ENCODE results near the gene OBI1.
A peak's percentile ranks its signal among the peaks of the same experiment; 100 is the strongest.

The OBI1 gene

GRCh38 chr13:78658630-78659449 is at the start of gene OBI1:
OBI1 (minus strand) TSS chr13:78659155; CDS start chr13:78659120, 35 bp downstream.
- peak; percentile 96 for DNase-seq

GRCh38 chr13:78701383-78701782 is 42.4 kb upstream of the OBI1 start:
- DNase-seq = no peak

GRCh38 chr13:78700121-78700910 is 41.4 kb upstream of the OBI1 start:
- DNase-seq = peak; percentile 18

DNA sequence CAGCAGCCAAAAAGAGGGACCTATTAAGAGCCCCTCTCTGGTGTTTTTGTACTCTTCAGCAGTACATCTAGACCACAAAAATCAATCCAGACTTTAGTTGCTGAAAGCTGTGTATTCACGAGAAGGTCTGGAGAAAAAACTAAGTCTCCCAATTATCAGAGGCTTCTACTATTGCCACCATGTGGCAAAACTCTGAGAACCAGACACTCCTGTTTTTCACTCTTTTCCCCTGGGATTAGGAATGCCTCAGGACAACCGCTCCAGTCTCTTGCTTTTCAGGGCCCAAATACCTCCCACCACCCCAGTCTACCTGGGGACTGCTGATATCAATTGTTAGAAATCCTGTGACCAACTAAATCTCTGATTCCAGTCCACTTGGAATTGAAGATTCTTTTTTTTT is 30.1 kb upstream of the OBI1 start:
- peak; percentile 13 for DNase-seq

- peak; percentile 90 for DNase-seq
Observed at GRCh38 chr13:78686461-78686860, 27.5 kb upstream of the OBI1 start.

- no peak for DNase-seq
Observed at GRCh38 chr13:78680576-78681350, 21.8 kb upstream of the OBI1 start.

- no peak for DNase-seq
Observed at GRCh38 chr13:78680115-78680561, 21.2 kb upstream of the OBI1 start.

DNA sequence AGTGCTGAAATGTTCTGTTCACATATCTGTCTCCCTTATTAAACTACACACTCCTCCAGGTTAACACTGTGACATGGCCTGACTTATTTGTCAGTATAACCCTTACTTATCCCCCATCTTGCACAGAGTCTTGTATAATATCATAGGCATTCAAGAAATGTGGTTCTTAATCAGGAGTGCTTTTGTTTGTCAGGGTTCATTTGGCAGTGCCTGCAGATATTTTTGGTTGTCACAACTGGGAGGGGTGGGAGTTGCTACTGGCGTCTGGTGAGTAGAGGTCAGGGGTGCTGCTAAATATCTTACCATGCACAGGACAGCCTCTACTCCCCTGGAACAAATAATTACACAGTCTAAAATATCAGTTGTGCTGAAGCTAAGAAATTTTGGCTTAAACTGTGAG is 20.4 kb upstream of the OBI1 start:
- DNase-seq = no peak

DNA sequence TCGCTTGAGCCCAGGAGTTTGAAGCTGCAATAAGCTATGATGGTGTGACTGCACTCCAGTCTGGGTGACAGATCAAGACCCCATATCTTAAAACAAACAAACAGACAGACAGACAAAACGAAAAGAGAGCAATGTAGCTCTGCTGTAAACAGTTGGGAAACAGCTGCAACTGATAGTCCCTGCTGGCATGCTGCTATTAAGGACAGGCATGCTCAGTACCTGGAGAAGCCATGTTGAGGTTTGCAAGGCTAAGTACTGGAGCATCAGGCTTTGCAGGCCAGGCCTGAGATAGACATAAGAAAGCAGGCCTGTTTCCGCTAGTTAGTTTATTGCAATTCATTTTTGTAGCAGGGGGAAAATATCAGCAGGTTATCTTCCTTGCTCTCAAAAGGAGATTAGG is 16.2 kb upstream of the OBI1 start:
- no peak for DNase-seq

DNA sequence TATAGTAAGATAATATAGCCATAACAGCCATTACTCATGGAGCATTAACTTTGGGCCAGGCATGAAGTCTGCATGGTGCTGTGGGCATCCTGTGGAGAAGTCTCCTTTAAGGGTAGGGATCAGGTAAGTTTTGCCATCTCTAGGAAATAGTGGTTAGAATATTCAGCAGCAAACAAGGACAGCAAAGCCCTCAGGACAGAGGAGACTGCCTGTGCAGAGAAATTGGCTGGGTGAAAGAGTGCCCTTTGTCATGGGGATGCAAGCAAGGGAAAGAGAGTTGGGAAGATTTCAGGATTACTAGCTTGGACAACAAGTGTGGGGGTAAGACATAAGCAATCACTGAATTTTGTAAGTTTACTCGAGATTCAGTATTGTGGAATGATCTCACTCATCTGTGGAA is 15.7 kb upstream of the OBI1 start:
- no peak for DNase-seq

DNA sequence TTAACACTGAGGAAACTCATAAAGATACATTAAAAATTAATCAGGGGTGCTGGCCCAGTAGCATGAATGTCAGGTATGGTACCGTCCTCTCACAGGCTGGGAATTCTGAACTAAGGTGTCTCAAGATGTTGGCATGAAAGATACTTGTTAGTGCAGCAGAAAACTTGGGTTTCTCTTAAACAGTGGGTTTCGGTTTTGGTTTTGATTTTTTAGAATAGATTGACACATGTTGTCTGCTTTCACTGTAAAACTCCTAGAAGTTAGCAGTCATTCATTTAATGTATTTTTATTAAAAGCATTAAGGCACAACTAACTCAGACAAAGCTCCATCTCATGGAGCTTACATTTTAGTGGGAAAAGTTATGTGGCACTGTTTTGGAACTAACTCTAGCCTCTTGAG is 3.5 kb upstream of the OBI1 start:
- no peak for DNase-seq

- DNase-seq = no peak
Observed at GRCh38 chr13:78660495-78660857, 1.5 kb upstream of the OBI1 start.

DNA sequence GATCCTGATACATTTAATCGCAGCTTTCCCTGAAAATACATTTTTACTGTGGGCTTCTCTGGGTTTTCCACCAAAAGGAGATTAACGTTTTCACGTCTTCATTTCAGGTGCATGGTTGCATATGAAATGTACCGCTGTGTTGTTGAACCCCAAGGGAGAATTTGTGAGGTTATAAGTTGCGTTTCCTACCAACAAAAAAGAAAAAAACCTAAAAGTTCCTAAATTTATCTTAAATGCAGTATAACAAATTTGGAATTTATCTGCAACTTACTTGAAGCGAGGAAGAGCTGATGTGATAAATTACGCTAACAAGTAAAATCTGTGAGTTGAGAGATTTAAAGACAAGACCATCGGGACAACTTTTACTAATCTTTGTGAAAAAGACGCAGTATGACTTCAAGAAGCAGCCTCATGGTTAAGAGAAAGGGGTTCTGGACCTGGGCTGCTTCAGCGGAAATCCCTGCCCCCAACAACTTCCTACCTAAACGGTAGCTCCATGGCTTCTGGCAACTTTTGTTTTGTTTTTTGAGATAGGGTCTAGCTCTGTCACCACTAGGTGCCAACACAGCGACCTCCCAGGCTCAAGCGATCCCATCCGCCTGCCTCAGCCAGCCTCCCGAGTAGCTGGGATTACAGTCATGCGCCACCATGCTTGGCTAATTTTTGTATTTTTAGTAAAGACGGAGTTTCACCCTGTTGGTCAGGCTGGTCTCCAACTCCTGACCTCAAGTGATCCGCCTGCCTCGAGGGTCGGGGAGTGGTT is 958 bp upstream of the OBI1 start:
- peak; percentile 61 for DNase-seq

DNA sequence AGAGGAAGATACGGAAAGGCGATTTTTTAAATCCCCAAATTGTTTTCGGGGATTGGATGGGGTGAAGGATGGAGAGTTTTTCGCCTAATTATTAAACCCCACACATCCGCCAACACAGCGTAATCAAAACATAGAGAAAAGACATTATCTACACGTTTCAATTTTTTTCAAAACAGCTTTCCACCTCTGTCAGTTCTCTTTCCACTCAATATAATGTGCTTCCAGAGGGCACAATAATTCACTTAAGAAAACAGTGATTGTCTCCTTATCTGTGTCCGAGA is 435 bp upstream of the OBI1 start:
- peak; percentile 28 for DNase-seq

DNA sequence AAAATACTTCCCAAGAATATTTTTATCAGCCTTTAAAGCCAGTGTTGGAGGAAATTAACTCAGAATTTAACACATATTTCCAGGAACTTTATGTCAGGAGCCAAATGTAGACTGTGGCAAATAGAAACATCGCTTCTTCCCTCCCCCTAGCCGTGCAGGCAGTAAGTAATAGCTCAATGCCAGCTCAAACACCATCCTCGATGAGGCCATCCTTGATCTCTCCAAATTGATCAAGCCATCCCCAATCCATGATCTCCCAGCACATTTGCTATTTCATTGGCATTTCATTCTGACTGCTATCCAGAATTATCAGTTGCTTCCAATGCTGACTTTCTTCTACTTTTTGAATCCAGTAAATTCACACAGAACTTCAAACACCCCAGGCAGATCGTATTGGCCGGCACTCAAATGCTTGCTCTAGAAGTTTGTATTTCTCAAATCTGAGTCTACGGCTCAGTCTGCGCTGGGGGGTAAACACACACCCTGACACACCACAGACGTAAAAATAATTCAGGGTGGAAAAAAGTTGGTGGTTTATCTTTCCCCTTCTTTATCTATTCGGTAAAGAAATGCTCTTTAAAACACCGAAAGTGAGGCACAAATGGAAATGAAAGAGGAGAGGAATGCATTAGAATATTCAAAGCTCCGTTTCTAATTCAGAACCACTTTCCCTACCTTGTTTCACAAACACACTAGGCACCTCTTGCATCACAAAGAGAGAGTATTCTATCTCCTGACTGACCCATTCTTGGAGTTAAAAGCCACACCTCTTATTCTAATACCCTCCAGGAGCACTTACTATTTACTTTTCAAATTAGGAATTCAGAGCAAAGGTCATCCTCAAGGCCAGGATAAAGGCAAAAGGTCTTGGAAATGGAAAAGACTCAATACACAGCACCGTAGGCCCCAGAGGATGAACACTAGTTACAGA is 991 bp downstream of the OBI1 start:
- DNase-seq = peak; percentile 26

- no peak for DNase-seq
Observed at GRCh38 chr13:78655906-78656305, 3.0 kb downstream of the OBI1 start.

DNA sequence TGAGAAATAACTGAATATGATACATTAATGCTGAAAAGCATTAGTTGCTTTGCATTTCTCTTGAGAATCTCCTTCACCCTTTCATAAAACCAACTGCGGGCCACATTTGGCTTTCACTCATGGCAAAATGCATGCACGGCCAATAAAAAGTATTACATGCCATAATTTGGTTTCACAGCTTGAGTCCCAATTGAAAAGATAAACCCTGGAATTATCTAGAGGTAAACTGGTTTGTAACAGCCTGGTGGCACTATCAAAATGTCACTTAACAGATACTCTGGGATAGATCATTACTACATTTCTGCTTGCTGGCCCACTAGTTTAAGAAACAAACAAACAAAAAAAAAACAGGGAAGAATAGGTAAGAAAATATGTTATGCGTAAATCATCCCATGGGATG is 3.9 kb downstream of the OBI1 start:
- no peak for DNase-seq

GRCh38 chr13:78652651-78653050 is 6.3 kb downstream of the OBI1 start:
- no peak for DNase-seq

DNA sequence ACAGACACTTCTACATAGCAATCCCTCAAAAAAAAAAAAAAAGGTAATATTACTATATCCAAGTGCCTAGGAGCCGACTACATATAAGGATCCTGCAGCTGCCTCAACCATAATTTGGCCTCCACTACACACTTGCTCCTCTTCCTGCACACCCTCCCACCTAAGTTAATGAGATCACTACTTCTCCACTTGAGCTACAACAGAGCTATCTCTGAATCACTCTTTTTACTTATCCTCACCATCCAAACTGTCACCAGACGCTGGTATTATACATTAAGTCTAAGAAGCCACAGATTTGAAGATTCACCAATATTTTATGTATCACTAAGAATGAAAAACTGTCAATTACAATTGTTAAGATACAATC is 8.3 kb downstream of the OBI1 start:
- DNase-seq = no peak

DNA sequence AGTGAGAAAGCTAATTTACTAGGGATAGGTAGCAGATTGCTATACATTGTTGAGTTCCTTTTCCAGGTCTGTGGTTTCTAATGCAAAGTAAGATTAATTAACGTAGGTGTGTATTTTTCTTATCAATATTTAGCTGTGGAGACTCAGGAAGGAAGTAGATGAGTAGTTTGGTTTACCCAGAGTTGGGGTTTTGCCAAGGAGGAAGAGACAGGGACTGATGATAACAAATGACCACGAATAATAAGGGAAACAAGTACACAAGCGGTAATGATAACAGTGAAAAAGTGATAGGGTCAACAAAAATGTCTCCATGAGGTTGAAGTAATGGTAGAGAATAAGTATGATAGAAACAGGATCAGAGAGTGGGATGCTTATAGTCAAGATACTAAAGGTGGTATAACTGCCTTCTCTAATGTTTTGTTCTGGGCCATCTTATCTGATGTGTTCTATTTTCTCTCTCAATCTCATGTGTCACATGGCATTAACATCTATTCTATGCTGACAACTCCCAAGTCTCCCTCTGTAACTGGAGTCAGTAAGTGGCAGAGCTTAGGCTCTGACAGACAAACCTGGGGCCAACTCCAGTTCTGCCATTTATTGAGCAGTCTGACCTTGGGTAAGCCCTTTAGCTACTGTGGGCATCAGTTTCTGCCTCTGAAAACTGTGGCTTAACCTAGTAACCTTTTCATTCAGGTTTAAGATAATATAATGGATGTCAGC is 8.8 kb downstream of the OBI1 start:
- DNase-seq = peak; percentile 75

- DNase-seq = peak; percentile 90
Observed at GRCh38 chr13:78647109-78647678, 11.8 kb downstream of the OBI1 start.

All from hematopoietic multipotent progenitor cell treated with erythropoietin and hydrocortisone succinate and interleukin-3 and kit ligand, for 4 days (in vitro differentiated cells).